NCI-H2196 treated with DMSO at 0.1 percent for 48 hours (cell line): Measurements from ENCODE around the gene MSANTD1.
"Not testable (repeated sequence)": the region's sequence is repeated elsewhere in the genome, so short reads cannot be mapped to it uniquely, and the experiment has no call there.

Source experiments
- DNase-seq: peaks from one replicate; lab custom pipeline; 2025; ENCODE audit not compliant: unreplicated experiment; lab: John Stamatoyannopoulos, UW

Gene MSANTD1

DNA sequence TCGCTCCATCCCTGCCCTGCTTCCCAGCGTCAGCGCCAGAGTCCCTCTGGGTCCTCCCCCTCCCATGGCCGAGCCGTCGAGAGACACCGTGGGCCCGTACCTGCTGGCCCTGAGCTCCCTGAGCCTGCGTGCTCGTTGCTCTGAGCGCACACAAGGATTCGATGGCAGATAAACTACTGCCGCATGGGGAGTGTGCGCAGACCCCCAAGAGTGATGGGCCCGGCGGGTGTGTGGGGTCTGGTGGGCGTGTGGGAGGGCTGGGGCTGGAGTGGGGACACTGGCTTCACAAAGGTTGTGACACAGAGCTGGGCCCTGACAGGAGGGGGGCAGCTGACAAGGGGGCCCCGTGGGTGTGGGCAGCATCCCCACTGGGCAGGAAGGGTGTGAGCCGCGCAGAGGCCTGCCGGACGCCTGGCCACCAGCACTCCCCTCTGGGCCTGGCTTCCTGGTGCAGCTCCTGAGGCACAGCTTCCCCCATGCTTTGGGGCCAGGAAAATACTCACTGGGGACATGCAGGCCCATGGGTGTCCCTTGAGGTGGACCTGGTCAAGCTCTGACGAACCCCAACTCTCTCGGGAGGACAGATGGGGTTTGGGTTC, 39.1 kb downstream of the MSANTD1 start:
- DNase-seq: no peak

DNA sequence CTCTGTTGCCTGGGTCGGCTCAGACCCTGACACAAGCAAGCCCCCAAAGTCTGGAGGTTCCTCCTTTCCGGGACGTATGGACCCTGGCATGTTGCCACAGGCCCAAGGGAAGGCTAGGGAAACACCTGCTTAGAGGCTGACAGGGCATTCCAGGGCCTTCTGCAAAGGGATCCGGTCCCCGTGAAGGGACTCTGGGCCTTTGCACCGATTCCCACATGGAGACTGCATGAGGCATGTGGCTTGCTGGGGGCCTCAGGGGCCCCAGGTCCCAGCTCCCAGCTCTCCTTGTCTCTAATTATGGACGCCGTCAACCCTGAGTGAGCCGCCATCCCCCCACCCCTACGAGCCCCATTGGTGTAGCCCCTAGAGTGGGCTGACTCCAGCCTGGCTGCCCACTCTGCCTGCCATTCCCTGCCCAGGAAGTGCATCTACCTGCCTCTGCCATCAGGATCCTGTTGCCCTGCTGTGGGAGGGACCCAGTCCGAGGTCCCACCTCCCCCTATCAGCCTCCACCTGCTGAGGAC, 39.7 kb downstream of the MSANTD1 start:
- no peak for DNase-seq

DNA sequence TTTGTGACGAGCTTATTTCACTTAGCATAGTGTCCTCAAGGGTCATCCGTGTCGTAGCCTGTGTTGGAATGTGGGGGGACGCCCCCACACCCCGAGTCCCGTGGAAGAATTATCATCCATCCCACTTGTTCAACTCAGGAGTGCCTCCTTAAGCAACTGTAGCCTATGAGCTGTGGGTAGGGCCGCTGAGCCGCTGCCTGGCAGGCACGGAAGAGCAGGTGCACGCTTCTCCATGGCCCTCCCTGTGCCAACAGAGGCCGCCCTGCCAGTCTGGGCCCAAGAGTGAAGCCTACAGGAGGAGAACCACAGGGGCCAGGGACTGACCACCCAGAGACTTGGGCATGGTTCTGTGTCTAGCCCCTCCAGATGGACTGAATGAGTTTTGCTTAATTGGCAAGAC, 41.5 kb downstream of the MSANTD1 start:
- peak; percentile 14 for DNase-seq

DNA sequence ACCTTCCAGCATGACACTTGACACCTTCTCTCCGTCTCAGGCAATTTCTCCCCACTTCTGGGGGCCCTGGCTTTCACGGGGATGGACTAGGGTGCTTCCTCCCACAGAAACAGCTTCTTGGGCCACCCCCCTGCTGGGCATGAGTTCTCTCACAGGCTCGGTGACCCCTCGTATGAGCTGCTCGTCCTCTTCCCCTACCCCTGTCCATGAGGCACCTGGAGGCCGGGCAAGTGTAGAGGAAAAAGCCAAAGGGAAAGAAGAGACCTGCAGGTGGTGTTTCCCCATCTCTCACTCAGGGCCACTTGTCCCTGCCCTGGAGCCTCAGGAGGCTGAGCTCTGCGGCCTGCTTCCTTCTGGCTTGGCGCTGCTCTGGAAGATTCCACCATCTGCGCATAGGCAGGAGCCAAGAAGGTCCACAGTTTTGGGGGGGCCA, 41.9 kb downstream of the MSANTD1 start:
- no peak for DNase-seq

DNA sequence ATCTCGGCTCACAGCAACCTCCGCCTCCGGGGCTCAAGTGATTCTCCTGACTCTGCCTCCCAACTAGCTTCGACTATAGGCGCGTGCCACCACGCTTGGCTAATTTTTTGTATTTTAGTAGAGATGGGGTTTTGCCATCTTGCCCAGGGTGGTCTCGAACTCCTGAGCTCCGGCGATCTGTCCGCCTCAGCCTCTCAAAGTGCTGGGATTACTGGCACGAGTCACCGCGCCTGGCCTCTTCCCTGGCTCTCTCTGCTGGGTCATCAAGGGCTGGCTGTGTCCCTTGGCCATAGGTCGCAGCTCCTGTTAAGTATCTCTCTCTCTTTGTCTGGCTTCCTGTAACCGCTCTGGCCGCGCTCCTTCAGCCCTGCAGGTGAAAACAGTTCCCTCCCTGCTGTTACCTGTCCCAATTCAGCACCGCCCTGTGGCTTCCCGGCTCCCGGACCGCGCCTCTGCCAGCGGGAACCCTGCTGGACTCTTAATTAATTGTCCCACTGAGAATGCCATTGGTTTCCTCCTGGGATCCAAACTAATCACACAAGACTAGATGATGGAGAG, 42.5 kb downstream of the MSANTD1 start:
- peak; percentile 65 for DNase-seq

DNA sequence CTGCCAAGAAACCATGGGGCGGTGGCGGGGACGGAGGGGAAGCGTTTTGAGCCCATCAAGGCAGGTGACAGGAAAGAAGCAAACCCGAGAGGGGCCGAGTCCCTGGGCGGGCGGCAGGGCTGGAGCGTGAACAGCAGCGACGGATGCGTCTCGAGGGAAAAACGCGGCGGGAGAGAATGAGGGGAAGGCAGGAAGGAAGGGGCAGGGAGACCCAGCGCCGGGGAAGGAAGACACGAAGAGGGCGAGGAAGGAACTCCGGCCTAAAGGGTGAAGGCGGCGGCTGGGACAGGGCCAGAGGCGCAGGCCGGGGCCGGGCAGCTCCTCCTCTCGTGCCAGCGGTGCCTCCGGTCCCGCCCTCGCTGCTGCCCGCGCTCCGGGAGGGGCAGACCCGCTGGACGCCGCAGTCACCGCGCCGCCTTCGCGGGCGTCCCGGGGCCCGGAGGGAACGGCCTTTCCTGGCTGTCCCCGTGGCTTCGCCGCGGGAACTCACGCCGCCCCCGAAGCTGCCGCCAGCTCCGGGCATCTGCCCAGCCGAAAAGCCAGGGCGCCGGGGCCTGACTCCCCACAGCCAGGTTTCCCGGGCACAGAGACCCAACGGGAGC, 43.1 kb downstream of the MSANTD1 start:
- DNase-seq: peak; percentile 65

DNA sequence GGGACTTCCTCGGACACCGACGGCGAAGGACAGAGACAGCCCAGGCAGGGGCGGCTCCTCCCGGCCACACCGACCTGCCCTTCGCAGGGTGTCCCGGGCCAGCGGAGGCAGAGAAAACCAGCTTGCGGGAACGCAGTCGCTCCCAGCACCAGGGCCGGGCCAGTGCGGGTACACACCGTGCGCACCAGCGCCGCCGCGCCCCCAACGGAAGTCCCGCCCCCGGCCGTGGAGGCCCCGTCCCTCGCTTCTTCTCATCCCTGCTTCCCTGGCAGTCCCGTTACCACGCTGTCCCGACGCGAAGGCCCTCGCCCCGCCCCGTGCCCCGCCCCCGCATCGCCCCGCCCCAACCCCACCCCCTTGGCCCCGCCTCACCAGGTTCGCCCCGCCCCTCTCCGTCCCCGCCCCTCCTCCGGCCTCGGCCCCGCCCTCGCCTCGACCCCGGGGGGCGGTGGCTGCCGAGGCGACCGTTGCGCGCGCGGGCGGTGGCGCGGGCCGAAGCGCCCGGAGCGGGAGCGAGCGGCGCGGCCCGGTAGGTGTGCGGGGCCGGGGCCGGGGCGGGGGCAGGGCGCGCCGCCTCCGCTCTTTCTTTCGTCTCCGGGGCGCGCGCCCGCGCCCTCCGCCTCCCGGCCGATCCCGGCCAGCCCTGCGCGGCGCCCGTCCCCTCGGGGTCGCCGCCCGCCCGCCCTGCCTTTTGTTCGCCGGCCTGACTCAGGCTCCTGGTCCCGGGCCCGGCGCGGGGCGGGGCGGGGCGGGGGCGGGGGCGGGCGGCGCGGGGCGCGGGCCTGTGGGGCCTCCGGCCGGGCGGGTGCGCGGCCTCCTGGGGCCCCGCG, 43.8 kb downstream of the MSANTD1 start, which contains the start of gene RGS12:
Gene RGS12 (plus strand): TSS at position 451 of the 830 bp plus-strand sequence. CDS start 23,150 bp downstream, outside the sequence.
- DNase-seq: peak; percentile 84

DNA sequence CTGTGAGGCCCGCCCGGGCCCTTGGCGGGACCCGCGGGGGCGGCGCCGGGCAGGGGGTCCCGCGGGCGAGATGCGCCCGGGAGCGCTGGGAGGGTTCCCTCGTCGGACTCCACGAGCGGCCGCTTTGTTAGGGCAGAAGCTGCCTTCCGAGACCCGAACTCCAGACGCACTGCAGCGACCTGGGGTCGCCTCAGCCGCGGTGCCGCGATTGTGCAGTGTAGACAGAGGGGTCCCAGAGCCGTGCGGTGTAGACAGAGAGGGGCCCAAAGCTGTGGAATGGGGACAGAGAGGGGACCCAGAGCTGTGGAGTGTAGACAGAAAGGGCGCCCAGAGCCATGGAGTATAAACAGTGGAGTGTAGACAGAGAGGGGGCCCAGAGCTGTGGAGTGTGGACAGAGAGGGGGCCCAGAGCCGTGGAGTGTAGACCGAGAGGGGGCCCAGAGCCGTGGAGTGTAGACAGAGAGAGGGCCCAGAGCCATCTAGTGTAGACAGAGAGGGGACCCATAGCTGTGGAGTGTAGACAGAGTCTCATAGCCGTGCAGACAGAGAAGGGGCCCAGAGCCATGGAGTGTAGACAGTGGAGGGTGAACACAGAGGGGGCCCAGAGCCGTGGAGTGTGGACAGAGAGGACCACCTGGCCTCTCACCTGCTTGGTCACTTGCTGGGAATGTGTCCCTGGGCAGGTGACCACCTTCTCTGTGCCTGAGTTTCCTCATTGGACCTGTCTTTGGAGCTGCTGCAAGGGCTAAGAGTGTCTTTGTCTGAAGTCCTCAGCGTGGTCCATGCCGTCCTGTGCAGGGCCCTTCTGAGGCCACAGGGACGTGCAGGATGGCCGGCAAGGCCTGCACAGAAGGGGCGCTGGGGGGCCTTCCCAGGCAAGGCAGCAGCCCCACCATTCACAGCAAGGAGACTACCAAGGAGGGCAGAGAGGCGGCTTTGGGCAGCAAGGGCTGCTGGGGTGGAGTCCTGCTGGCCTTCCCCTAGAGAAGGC, 44.7 kb downstream of the MSANTD1 start:
- no peak for DNase-seq

DNA sequence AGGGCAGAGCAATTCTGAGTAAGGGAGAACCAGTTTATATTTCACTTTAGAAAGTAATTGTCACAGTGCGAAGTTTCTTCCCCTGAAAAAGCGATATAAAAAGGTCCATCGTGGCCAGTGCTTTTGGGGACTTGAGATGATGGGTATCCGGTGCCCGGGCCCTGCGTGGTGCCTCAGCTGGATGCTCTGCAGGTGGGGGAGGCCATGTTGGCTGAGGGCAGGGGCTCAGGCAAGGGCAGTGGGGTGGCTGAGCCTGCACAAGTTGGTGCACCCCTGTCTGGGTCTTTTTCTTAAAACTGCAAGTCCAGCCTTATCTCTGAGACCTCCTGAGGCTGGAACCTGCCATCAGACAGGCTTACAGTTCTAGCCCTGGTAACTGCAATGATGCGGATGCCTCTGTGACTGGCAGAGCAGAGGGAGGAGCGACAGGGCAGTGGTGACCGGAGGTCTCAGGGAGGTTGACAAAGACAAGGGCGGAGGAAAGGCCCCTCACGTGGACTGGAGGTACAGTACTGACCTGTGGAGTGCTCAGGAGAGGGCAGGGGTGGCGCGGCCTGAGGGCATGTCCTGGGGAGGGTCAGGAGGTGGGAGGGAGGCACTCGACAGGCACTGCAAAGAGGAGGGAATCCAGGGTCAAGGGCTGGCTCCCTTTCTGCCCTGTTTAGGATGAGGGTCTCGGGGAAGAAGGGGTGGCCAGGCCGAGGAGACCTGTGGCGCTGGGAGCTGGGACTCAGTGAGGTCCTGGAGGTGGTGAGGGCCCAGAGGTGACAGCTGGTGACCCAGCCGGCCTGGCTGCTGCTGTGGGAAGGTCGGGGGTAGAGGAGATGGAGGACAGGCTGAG, 45.7 kb downstream of the MSANTD1 start:
- no peak for DNase-seq

DNA sequence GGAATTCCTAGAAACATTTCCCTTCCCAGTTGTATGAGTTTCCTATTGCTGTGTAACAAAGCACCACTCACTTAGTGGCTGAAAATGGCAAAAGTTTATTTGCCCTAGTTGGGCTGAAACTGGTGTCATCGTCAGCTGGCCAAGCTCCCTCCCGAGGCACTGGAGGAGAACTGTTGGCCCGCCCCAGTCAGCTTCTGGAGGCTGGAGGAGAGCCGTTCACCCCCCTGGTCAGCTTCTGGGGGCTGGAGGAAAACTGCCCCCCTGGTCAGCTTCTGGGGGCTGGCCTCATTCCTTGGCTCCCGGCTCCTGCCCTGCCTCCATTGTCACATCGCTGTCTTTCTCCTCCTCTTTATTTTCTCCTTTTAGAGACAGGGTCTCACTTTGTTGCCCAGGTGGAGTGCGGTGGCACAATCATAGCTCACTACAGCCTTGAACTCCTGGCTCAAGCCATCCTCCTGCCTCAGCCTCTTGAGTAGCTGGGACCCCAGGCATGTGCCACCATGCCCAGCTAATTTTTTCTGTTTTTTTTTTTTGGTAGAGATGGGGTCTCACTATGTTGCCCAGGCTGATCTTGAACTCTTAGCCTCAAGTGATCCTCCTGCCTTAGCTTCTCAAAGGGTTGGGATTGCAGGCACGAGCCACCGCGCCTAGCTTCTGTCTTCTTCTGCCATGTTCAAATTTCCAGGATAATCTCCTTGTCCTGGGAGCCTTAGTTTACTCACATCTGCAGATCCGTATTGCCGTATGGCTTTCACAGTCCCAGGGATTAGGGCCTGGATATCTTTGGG, 47.1 kb downstream of the MSANTD1 start:
- DNase-seq: no peak

DNA sequence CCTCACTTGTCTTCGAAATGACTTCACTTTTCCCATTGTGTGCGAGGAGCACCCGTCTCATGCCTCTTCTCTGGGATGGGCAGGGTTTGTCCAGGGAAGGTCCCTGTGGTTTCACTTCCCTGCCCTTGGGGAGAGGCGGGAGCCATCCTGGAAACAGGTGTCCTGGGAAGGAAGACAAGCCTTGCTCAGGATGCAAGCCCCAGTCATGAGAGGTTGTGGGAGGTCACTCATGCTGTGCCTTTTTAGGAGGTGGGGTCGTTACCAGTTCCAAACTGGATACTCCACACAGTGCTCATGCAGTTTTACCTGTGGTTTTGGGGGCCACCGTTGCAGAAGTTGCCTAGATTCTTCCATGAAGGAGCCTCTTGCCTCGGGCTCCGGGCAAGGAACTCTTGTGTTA, 47.7 kb downstream of the MSANTD1 start:
- no peak for DNase-seq

DNA sequence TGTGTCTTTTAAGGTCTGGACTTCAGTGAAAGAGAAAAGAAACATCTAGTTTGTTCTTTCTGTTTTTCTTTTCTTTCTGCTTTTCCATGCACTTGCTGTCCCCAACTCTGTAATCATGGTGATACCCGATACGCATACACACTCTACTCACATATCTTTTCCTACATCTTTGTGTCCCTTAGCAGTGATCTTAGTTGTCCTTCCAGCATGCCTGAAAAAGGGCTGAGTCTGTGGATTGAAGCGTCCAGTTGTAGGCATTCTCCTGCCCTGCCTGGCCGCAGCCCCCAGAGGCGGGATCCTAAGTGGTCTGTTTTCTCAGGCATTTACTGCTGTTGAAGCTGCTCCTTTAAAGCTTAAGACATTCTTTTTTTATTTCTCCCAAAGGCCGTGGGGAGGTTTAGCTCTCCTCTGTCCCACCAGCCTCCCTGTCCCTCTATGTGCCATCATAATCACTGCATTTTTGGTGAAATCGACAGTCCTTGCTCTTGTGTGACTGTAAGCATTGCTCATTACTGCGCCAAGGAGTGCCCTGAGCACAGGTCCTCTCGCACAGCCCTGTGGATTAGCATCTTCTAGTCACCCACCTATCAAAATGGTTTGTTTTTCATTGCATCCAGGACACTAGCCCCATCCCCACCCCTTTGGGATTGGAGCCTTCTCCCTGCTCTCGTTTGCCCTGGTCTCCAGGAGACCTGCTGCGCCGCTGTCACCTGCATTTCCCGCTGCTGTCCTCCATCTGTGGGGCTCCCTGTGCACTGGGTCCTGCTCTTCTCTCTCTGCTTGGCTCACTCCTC, 48.3 kb downstream of the MSANTD1 start:
- DNase-seq: no peak

DNA sequence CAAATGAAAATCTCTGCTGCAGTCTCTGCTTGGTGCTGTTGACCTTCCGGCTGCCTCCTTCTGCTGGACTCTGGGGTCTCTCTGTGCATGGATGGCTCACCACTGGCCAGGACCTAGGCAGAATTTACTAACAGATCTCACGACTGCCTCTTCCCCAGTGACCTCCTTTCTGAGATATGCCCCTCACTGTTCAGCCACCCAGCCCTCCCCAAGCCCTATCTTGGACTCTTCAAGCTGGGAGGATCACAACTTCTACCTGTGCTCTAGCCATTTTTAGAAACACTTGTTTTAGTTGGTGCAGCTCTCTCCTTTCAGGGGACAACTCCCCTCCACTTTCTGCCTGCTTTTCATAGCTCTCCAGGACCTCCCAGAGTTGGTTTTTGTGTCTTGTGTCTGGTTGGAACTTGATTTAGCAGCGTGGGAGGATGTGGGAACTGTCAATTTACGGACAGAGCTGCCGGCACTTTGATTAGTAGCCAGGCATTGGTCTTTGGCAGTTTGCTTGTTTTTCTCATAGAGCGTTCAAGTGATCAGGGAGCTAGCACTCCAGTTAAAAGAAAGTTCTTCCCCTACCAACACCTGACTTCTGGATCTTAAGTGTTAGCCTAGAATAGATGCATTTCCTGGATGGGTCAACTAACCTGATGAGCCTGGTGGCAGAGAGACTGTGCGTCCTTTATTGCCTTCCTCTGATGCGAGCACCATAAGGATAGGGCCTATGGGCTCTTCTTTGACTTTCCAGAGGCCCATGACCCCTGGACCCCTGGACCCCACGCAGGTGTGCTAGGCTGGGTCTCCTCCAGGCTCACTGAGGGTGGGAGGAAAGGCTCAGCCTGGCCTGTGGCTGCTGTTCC, 50.4 kb downstream of the MSANTD1 start:
- no peak for DNase-seq

DNA sequence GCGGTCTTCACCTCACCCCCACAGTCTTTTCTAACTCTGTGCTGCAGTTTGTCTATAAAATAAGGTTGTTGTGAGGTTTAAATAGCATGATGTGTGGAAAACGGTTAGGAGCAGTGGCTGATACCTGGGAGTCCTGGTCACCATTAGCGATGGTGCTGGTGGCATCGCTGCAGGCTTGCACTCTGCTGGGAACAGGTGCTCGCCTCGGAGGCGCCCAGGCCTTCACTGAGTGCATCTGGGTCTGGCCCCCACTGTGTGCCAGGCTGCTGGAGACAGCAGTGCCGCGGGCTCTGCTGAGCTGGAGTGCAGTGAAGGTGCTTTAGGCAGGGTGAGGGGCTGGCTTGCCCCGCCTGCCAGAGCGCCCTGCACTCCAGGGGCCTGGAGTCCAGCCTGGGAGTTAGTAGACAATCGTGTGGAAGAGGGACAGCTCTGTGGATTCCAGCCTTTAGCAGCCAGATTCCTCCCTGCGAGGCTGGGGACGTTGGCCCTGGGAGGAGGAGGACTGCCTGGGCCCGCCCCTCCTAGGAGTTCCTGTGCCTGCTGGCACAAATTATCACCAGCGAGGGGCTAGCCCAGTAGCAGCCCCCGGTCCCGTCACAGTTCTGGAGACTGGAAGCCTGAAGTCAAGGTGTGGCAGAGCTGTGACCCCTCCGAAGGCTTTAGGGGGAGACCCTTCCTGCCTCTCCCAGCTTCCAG, 51.2 kb downstream of the MSANTD1 start:
- no peak for DNase-seq

DNA sequence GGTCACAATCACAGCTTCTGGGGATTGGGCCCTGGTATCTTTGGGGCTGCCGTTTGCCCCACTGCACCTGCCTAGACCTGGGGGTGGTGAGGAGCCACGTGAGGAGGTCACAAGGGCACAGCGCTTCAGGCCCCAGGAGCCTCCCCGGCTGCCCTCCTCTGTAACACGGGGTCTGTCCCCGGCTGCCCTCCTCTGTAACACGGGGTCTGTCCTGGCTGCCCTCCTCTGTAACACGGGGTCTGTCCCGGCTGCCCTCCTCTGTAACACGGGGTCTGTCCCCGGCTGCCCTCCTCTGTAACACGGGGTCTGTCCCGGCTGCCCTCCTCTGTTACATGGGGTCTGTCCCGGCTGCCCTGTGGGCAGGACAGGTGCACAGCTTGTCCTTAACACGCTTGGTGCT, 51.9 kb downstream of the MSANTD1 start:
- not testable (repeated sequence) for DNase-seq

DNA sequence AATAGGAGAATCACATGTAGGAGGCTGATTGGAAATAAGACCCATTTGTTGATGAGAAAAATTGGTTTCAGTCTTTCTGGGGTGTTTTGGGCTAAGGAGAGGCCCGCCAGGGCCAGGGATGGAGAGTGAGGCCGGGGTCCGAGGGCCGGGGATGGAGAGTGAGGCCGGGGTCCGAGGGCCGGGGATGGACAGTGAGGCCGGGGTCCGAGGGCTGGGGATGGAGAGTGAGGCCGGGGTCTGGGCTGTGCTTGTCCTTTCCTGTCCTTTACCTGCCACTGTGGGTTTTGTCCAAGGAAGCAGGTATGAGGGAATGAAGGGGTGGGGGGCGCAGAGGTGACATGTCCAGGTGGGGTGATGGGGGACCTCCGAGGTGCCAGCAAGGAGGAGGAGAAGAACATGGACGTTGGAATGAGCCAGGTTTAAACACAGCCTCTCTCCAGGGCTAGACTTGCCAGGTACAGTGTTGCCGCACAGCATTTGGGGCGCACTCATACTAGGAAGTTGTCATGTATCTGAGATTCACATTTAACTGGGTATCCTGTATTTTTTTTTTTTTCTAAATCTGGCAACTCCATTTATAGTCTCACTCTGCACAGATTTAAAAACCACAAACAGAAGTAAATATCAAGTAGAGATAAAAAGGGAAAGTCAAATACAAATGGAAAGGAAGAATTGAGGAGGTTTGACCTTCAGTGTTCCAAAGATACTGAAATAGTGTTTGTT, 52.7 kb downstream of the MSANTD1 start:
- no peak for DNase-seq
